ENCODE results near the gene KIF11.
"Not testable (repeated sequence)": the region's sequence is repeated elsewhere in the genome, so short reads cannot be mapped to it uniquely, and the experiment has no call there.

KIF11 gene

GRCh38 chr10:92572362-92573090 lies 20.4 kb upstream of the KIF11 start:
- no peak for DNase-seq (ENCODE audit: low read depth, low spot score)
- H3K4me3 ChIP-seq (ENCODE audit: low read depth, low read length): peak overlapping the region; percentile 78
- in situ Hi-C loops (cut with HindIII; ENCODE audit: low sequenced_read_pairs): no loop called here
- TF ChIP-seq CTCF (IDR thresholded peaks at IDR 0.05; ENCODE audit: low read depth, low read length): no peak

- in situ Hi-C loops (cut with HindIII; ENCODE audit: low sequenced_read_pairs): no loop called here
- DNase-seq (ENCODE audit: low read depth, low spot score): peak; percentile 46
- TF ChIP-seq CTCF (IDR thresholded peaks at IDR 0.05; ENCODE audit: low read depth, low read length): peak; percentile 16
- H3K4me3 ChIP-seq (ENCODE audit: low read depth, low read length): peak overlapping the region; percentile 78
Measured at GRCh38 chr10:92573091-92573797, 19.7 kb upstream of the KIF11 start.

GRCh38 chr10:92573798-92574547 lies 19.0 kb upstream of the KIF11 start, which contains the start of gene IDE:
IDE (minus strand) TSS chr10:92574093; CDS start chr10:92574019, 74 bp downstream.
- H3K4me3 ChIP-seq (ENCODE audit: low read depth, low read length): peak within 1 kb of the TSS; percentile 78
- in situ Hi-C loops (cut with HindIII; ENCODE audit: low sequenced_read_pairs): no loop called here
- peak; percentile 87 for TF ChIP-seq CTCF (IDR thresholded peaks at IDR 0.05; ENCODE audit: low read depth, low read length)
- DNase-seq (ENCODE audit: low read depth, low spot score): peak; percentile 92

- in situ Hi-C loops (cut with HindIII; ENCODE audit: low sequenced_read_pairs): no loop called here
- DNase-seq (ENCODE audit: low read depth, low spot score): no peak
Measured at GRCh38 chr10:92574548-92575261, 18.2 kb upstream of the KIF11 start.

GRCh38 chr10:92575961-92576360 lies 17.0 kb upstream of the KIF11 start:
- DNase-seq (ENCODE audit: low read depth, low spot score): peak; percentile 37
- no peak for TF ChIP-seq CTCF (IDR thresholded peaks at IDR 0.05; ENCODE audit: low read depth, low read length)
- no peak overlapping the region for H3K4me3 ChIP-seq (ENCODE audit: low read depth, low read length)
- in situ Hi-C loops (cut with HindIII; ENCODE audit: low sequenced_read_pairs): no loop called here

More at GRCh38 chr10:92574548-92575261, 18.2 kb upstream of the KIF11 start:
- H3K4me3 ChIP-seq (ENCODE audit: low read depth, low read length): peak overlapping the region; percentile 78
- TF ChIP-seq CTCF (IDR thresholded peaks at IDR 0.05; ENCODE audit: low read depth, low read length): peak; percentile 11

GRCh38 chr10:92582347-92582746 lies 10.6 kb upstream of the KIF11 start:
- DNase-seq (ENCODE audit: low read depth, low spot score); H3K4me3 ChIP-seq (ENCODE audit: low read depth, low read length); in situ Hi-C loops (cut with HindIII; ENCODE audit: low sequenced_read_pairs): not testable (repeated sequence)

Measured in astrocyte of the spinal cord (primary cell).